Uterus (tissue), 2 donors: ENCODE results near the gene METTL2B.

ENCODE experiments used
- POLR2A ChIP-seq, 2 donors: fragments of 450-650 bp; IDR thresholded peaks; one replicate each; pipeline ENCODE4 v1.6.1; 2016; ENCODE audit warnings: antibody characterized with exemption in 2 of 2, mild to moderate bottlenecking in 1 of 2, moderate library complexity in 1 of 2
- TF ChIP-seq, protein P1 (sequence below), 4 experiments: fragments of 200-600 bp in 2 of 4; fragments of 450-650 bp in 2 of 4; sonication (generic) in 2 of 4; IDR thresholded peaks; one replicate each; pipeline ENCODE4 v1.5.1; 2016 to 2019; ENCODE audit warnings: antibody characterized with exemption in 4 of 4, mild to moderate bottlenecking in 2 of 4, moderate library complexity in 1 of 4

GRCh38 chr7:128459394-128459878, 17.1 kb upstream of the METTL2B start:
- TF ChIP-seq POLR2A (IDR thresholded peaks at IDR 0.05), result no peak
- TF ChIP-seq, protein P1, sequence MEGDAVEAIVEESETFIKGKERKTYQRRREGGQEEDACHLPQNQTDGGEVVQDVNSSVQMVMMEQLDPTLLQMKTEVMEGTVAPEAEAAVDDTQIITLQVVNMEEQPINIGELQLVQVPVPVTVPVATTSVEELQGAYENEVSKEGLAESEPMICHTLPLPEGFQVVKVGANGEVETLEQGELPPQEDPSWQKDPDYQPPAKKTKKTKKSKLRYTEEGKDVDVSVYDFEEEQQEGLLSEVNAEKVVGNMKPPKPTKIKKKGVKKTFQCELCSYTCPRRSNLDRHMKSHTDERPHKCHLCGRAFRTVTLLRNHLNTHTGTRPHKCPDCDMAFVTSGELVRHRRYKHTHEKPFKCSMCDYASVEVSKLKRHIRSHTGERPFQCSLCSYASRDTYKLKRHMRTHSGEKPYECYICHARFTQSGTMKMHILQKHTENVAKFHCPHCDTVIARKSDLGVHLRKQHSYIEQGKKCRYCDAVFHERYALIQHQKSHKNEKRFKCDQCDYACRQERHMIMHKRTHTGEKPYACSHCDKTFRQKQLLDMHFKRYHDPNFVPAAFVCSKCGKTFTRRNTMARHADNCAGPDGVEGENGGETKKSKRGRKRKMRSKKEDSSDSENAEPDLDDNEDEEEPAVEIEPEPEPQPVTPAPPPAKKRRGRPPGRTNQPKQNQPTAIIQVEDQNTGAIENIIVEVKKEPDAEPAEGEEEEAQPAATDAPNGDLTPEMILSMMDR (IDR thresholded peaks at IDR 0.05), result peak; percentile 67 to 83 (median 73)
